Thymus (tissue), 11 donors: ENCODE data around the gene FKBP8. TPM values are rescaled to one million over a fixed set of nuclear protein-coding genes. Genes with fewer than 3 reads are reported as not detected.
"Not testable (repeated sequence)": the region's sequence is repeated elsewhere in the genome, so short reads cannot be mapped to it uniquely, and the experiment has no call there.

Source experiments
- DNase-seq, 9 donors: peaks; one replicate each; pipeline ENCODE4 v3.0.0-alpha.2; 2013; ENCODE audit warnings: low spot score in 9 of 9, low read depth in 6 of 9, missing footprints in 1 of 9
- H3K27ac ChIP-seq, 2 donors: one replicate each; pipeline ENCODE4 v1.5.1; 2013; ENCODE audit warnings: control low read depth in 1 of 2, low read depth in 1 of 2, low read length in 1 of 2, mild to moderate bottlenecking in 1 of 2, moderate library complexity in 1 of 2
- H3K27me3 ChIP-seq, 2 donors: one replicate each; pipeline ENCODE4 v1.5.1; 2013; ENCODE audit warnings: low read length in 1 of 2; ENCODE audit not compliant: control insufficient read depth in 2 of 2, insufficient read depth in 1 of 2
- H3K36me3 ChIP-seq, 2 donors: one replicate each; pipeline ENCODE4 v1.5.1; 2013; ENCODE audit warnings: low read length in 1 of 2, mild to moderate bottlenecking in 1 of 2, moderate library complexity in 1 of 2; ENCODE audit not compliant: control insufficient read depth in 2 of 2, insufficient read depth in 2 of 2
- H3K4me1 ChIP-seq, 2 donors: one replicate each; pipeline ENCODE4 v1.5.1; 2013; ENCODE audit warnings: low read length in 2 of 2; ENCODE audit not compliant: control insufficient read depth in 2 of 2, insufficient read depth in 2 of 2
- H3K4me3 ChIP-seq, 2 donors: one replicate each; pipeline ENCODE4 v1.5.1; 2013; ENCODE audit warnings: low read length in 2 of 2, control low read depth in 1 of 2, mild to moderate bottlenecking in 1 of 2
- H3K9me3 ChIP-seq, 2 donors: one replicate each; pipeline ENCODE4 v1.5.1; 2013; ENCODE audit warnings: low read length in 1 of 2, mild to moderate bottlenecking in 1 of 2; ENCODE audit not compliant: control insufficient read depth in 2 of 2, insufficient read depth in 1 of 2
- WGBS: extraction: QIAGEN DNeasy Blood & Tissue Kit; methylation state at CpG from one replicate; pipeline ENCODE4 v1.1.7; 2013; 5-methylcytosine and 5-hydroxymethylcytosine counted together
- polyA plus RNA-seq: library from polyadenylated mRNA; stranded (reverse); fragments of 200-250 nt; gene quantifications from one replicate; pipeline ENCODE4 v1.2.3, GENCODE V29; 2013
- total RNA-seq: library from RNA; stranded (reverse); fragments of 120-200 nt; gene quantifications from one replicate; pipeline ENCODE4 v1.2.4, GENCODE V29; 2013
- donor health status: healthy.

FKBP8 gene
- total and polyA plus RNA-seq, 2 donors = 153 to 232 TPM

- Histone ChIP-seq H3K4me3 (no peak overlapping the region), H3K9me3 (no peaks in the 10 kb centered on the region), H3K27me3 (no peaks in the 10 kb centered on the region), H3K36me3 (no peaks in the 10 kb centered on the region), H3K27ac (no peak overlapping the region), H3K4me1 (no peaks in the 10 kb centered on the region)
- no peak for DNase-seq
- WGBS = 89% methylated on average over 6 of the region's 6 CpGs
Observed at GRCh38 chr19:18551631-18552030, 8.3 kb upstream of the FKBP8 start.

GRCh38 chr19:18543814-18544475, 572 bp upstream of the FKBP8 start:
- H3K9me3 ChIP-seq = no peaks in the 10 kb centered on the region
- peaks cover 21 to 23% of the 10 kb centered on the region in 2 donors for H3K36me3 ChIP-seq
- peak; percentile 75 to 95 (median 88) for DNase-seq
- peak overlapping the region; percentile 46 to 96 for H3K4me3 ChIP-seq
- peaks cover 2 to 18% of the 10 kb centered on the region in 2 donors for H3K4me1 ChIP-seq
- no peaks in the 10 kb centered on the region for H3K27me3 ChIP-seq
- 9% methylated on average over 12 of the region's 12 CpGs for WGBS
- peak overlapping the region; percentile 82 to 86 for H3K27ac ChIP-seq

GRCh38 chr19:18541992-18542940, 1.1 kb downstream of the FKBP8 start:
- peak overlapping the region; percentile 58 to 96 for H3K4me3 ChIP-seq
- peak in 1 of 9 donors; percentile 38 for DNase-seq
- H3K36me3 ChIP-seq = peaks cover 34 to 37% of the 10 kb centered on the region in 2 donors
- 33% methylated on average over 11 of the region's 11 CpGs for WGBS
- no peaks in the 10 kb centered on the region for H3K27me3 ChIP-seq
- H3K9me3 ChIP-seq = no peaks in the 10 kb centered on the region
- peaks cover 2 to 18% of the 10 kb centered on the region in 2 donors for H3K4me1 ChIP-seq
- peak overlapping the region; percentile 60 to 61 for H3K27ac ChIP-seq

GRCh38 chr19:18541258-18541991, 1.9 kb downstream of the FKBP8 start:
- DNase-seq = no peak
- H3K4me1 ChIP-seq = peaks cover 2 to 18% of the 10 kb centered on the region in 2 donors
- 97% methylated on average over 21 of the region's 21 CpGs for WGBS
- peaks cover 43 to 45% of the 10 kb centered on the region in 2 donors for H3K36me3 ChIP-seq
- H3K27ac ChIP-seq = no peak overlapping the region
- no peaks in the 10 kb centered on the region for H3K27me3 ChIP-seq
- no peak overlapping the region for H3K4me3 ChIP-seq
- H3K9me3 ChIP-seq = no peaks in the 10 kb centered on the region

GRCh38 chr19:18540200-18540599, 3.2 kb downstream of the FKBP8 start:
- WGBS = 100% methylated on average over 1 of the region's 1 CpG
- H3K4me1 ChIP-seq = peaks cover 2 to 18% of the 10 kb centered on the region in 2 donors
- not testable (repeated sequence) for H3K27ac ChIP-seq, H3K4me3 ChIP-seq, DNase-seq, H3K9me3 ChIP-seq, H3K27me3 ChIP-seq
- H3K36me3 ChIP-seq = peaks cover 49 to 55% of the 10 kb centered on the region in 2 donors

DNA sequence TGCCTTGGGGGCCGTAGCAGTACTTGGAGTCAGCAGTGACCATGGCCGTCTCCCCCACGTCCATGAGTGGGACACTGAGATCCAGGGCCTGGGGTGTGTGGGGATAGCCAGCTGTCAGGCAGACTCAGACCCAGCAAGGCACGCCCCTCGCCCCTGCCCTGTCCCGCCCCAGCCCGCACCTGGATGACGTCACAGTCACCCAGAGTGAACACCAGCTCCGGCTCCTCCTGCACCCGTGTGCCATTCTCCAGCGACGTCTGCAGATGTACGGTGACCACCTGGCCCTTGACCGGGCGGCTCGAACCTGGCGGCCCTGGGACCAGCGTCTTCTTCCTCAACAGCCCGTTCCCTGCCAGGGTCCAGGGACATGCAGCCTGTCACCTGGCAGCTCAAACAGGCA, 4.0 kb downstream of the FKBP8 start:
- peaks cover 51 to 60% of the 10 kb centered on the region in 2 donors for H3K36me3 ChIP-seq
- peaks cover 2 to 16% of the 10 kb centered on the region in 2 donors for H3K4me1 ChIP-seq
- H3K27me3 ChIP-seq = no peaks in the 10 kb centered on the region
- H3K27ac ChIP-seq = no peak overlapping the region
- no peak for DNase-seq
- WGBS = 98% methylated on average over 19 of the region's 19 CpGs
- H3K4me3 ChIP-seq = no peak overlapping the region
- no peaks in the 10 kb centered on the region for H3K9me3 ChIP-seq

GRCh38 chr19:18538115-18538514, 5.3 kb downstream of the FKBP8 start:
- no peak for DNase-seq

GRCh38 chr19:18537431-18537830, 5.9 kb downstream of the FKBP8 start:
- H3K4me1 ChIP-seq = peaks cover under 1 to 6% of the 10 kb centered on the region in 2 donors

More at GRCh38 chr19:18538115-18538514, 5.3 kb downstream of the FKBP8 start:
- 97% methylated on average over 22 of the region's 22 CpGs for WGBS
- Histone ChIP-seq H3K27ac (no peak overlapping the region), H3K4me1 (peaks cover 2 to 8% of the 10 kb centered on the region in 2 donors), H3K4me3 (no peak overlapping the region), H3K9me3 (no peaks in the 10 kb centered on the region), H3K27me3 (no peaks in the 10 kb centered on the region), H3K36me3 (peaks cover 54 to 66% of the 10 kb centered on the region in 2 donors)

More at GRCh38 chr19:18537431-18537830, 5.9 kb downstream of the FKBP8 start:
- no peak overlapping the region for H3K27ac ChIP-seq
- no peaks in the 10 kb centered on the region for H3K9me3 ChIP-seq
- H3K27me3 ChIP-seq = no peaks in the 10 kb centered on the region
- H3K4me3 ChIP-seq = no peak overlapping the region
- H3K36me3 ChIP-seq = peaks cover 60 to 73% of the 10 kb centered on the region in 2 donors
- 97% methylated on average over 17 of the region's 17 CpGs for WGBS
- DNase-seq = no peak
